Activated B cell treated with CpG ODN at 0.5 μM for 24 hours (primary cell): ENCODE data around the gene MUL1. TPM values are rescaled to one million over a fixed set of nuclear protein-coding genes. Genes with fewer than 3 reads are reported as not detected.
A peak's percentile ranks its signal among the peaks of the same experiment; 100 is the strongest.
"Not testable (repeated sequence)": the region's sequence is repeated elsewhere in the genome, so short reads cannot be mapped to it uniquely, and the experiment has no call there.

ENCODE experiments used
- ATAC-seq: fragments of 200-7000 bp; cut with Tn5 transposase; one replicate; pipeline ENCODE4 v1.10.0; 2021; ENCODE audit warnings: low read depth, mild to moderate bottlenecking, moderate library complexity
- CTCF ChIA-PET: fragments of 350-600 bp; sonication (Branson Sonifier 250); formaldehyde crosslinking; loops from one replicate; lab custom pipeline; 2021; ENCODE audit warnings: antibody characterized with exemption; lab: Charles Lee
- POLR2A ChIA-PET: fragments of 350-600 bp; sonication (Branson Sonifier 250); formaldehyde crosslinking; loops from one replicate; lab custom pipeline; 2021; ENCODE audit warnings: antibody characterized with exemption; lab: Charles Lee
- DNase-seq: peaks from one replicate; pipeline ENCODE4 v3.0.0; 2022
- H3K27ac Mint-ChIP-seq: one replicate; pipeline ENCODE4 v1.8.0; 2020; ENCODE audit warnings: mixed read lengths
- H3K27me3 Mint-ChIP-seq: one replicate; pipeline ENCODE4 v1.8.0; 2021; ENCODE audit warnings: mixed read lengths
- H3K36me3 Mint-ChIP-seq: one replicate; pipeline ENCODE4 v1.8.0; 2021; ENCODE audit warnings: low read depth, mixed read lengths
- H3K4me1 Mint-ChIP-seq: one replicate; pipeline ENCODE4 v1.8.0; 2021; ENCODE audit warnings: mixed read lengths
- H3K4me3 Mint-ChIP-seq: one replicate; pipeline ENCODE4 v1.8.0; 2020; ENCODE audit warnings: mild to moderate bottlenecking, mixed read lengths
- H3K9me3 Mint-ChIP-seq: one replicate; pipeline ENCODE4 v1.8.0; 2020; ENCODE audit warnings: mixed read lengths
- intact Hi-C: fragments of 100-400 bp; cut with micrococcal nuclease; formaldehyde crosslinking; loops from one replicate; pipeline ENCODE4 v1.15.1; 2024
- total RNA-seq: library from RNA; stranded (reverse); gene quantifications from 2 replicates; pipeline ENCODE4 v1.2.3, GENCODE V29; 2022
- TF ChIP-seq, protein P1 (sequence below): fragments of 200-600 bp; IDR thresholded peaks from one replicate; pipeline ENCODE4 v1.8.0; 2022; ENCODE audit warnings: antibody characterized with exemption, mild to moderate bottlenecking

MUL1 gene
- total RNA-seq, 1 donor from 2014 or later: 21.7 TPM

DNA sequence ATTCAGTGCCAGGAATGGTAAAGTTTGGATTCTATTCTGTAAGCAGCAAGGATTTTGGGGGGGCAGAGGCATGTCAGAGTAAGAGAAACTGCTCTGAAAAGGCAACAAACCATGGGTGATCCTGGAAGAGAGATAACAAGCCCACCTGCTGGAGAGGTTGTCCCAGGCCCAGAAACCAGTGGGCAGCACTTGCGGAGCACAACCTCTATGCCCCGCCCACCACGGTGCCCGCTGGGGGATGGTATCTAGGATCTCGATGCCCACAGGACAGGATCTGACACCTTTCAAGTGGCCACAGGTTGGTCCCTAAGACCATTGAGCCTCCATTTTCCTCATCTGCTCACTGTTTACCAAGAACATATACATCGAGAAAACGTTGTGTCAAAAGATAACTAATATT lies 20.3 kb upstream of the MUL1 start:
- ChIA-PET CTCF (no interaction called here), POLR2A (no interaction called here)
- intact Hi-C loops: no loop called here
- H3K27me3 Mint-ChIP-seq: peaks cover 48% of the 10 kb centered on the region
- DNase-seq: no peak
- H3K9me3 Mint-ChIP-seq: no peaks in the 10 kb centered on the region
- TF ChIP-seq, protein P1, sequence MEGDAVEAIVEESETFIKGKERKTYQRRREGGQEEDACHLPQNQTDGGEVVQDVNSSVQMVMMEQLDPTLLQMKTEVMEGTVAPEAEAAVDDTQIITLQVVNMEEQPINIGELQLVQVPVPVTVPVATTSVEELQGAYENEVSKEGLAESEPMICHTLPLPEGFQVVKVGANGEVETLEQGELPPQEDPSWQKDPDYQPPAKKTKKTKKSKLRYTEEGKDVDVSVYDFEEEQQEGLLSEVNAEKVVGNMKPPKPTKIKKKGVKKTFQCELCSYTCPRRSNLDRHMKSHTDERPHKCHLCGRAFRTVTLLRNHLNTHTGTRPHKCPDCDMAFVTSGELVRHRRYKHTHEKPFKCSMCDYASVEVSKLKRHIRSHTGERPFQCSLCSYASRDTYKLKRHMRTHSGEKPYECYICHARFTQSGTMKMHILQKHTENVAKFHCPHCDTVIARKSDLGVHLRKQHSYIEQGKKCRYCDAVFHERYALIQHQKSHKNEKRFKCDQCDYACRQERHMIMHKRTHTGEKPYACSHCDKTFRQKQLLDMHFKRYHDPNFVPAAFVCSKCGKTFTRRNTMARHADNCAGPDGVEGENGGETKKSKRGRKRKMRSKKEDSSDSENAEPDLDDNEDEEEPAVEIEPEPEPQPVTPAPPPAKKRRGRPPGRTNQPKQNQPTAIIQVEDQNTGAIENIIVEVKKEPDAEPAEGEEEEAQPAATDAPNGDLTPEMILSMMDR: no peak
- no peak overlapping the region for H3K27ac Mint-ChIP-seq
- no peak for ATAC-seq
- no peaks in the 10 kb centered on the region for H3K4me1 Mint-ChIP-seq
- H3K36me3 Mint-ChIP-seq: no peaks in the 10 kb centered on the region
- no peak overlapping the region for H3K4me3 Mint-ChIP-seq

DNA sequence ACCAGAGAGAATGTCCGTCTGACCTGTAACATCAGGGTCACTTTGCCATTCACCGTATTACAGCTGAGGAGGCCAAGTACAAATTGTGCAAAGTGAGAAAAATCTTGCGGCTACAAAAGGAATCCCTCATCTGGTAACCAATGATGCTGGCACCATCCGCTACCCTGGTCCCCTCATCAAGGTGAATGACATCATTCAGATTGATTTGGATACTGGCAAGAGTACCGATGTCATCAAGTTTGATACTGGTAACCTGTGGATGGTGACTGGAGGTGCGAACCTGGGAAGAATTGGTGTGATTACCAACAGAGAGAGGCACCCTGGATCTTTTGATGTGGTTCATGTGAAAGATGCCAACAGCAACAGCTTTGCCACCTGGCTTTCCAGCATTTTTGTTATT lies 18.3 kb upstream of the MUL1 start:
- CTCF ChIA-PET: interaction anchor here (1.6 kb wide), 1 partner anchor 9 kb away, joined by 3 read pairs; no protein-coding TSS in a partner anchor
- intact Hi-C loops: no loop called here
- no peaks in the 10 kb centered on the region for H3K4me1 Mint-ChIP-seq
- DNase-seq (no peak), ATAC-seq (no peak)
- peaks cover 40% of the 10 kb centered on the region for H3K27me3 Mint-ChIP-seq
- TF ChIP-seq, protein P1: no peak
- no peaks in the 10 kb centered on the region for H3K9me3 Mint-ChIP-seq
- POLR2A ChIA-PET: no interaction called here
- H3K27ac Mint-ChIP-seq: no peak overlapping the region
- H3K4me3 Mint-ChIP-seq: no peak overlapping the region
- H3K36me3 Mint-ChIP-seq: no peaks in the 10 kb centered on the region

DNA sequence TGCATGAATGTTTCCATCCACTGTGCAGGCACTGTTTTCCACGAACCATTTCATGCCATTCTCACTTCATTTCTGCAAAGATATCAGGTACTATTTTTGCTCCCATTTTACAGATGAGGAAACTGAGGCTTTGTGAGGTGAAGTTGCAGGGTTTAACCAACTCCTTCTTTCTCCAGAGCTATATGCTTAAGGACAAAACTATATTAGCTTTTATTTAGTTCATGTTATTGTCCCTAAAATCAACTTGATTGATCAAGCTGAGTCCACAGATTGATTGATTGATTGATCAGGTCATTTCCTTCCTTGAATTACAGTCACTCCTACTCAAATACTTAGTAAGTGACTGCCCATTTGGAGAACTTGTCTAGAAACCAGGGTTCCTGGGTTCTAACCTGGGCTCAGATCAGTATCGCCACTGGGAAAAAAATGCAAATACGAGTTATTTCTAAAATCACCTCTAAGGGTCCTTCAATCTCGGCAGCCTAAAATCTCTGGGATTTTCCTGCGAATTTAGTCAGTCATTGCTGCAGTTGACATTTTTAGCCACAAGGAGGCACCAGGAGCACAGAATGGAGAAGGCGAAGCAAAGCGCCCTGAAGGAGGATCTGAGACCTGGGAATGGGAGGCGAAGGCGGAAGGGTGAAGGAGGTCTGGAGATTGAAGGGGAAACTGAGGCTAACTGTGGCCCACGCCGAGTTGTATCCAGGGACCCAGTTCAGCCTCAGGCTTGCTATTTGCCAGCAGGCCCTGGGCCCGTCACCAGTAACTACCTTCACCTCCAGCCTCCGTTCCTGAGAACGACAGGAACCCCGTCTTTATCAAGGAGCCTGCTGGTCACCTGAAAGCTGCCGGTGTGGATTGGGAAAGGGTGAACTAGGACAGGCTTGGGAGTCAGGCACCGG lies 14.3 kb upstream of the MUL1 start:
- Mint-ChIP-seq H3K36me3 (no peaks in the 10 kb centered on the region), H3K27ac (no peak overlapping the region)
- peak; percentile 60 for ATAC-seq

DNA sequence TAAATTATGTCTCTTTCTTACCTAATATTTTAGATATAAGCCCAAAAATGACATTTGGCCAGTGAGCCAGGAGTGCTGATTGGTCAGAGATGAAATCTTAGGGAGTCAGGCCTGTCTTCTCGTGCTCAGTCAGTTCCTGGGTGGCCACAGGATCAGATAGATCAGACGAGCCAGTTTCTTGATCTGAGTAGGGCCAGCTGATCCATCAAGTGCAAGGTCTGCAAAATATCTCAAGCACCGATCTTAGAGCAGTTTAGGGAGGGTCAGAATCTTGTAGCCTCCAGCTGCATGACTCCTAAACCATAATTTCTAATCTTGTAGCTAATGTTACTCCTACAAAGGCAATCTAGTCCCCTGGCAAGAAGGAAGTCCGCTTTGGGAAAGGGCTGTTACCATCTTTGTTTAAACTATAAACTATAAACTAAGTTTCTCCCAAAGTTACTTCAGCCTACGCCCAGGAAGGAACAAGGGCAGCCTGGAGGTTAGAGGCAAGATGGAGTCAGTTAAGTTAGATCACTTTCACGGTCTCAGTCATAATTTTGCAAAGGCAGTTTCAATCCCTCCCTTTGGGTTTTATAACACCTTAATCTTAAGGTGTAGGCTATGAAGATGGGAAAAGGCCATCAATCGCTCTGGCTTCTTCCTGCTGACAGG lies 11.8 kb upstream of the MUL1 start:
- DNase-seq, H3K36me3 Mint-ChIP-seq, H3K4me1 Mint-ChIP-seq, ATAC-seq, H3K4me3 Mint-ChIP-seq, intact Hi-C loops, H3K9me3 Mint-ChIP-seq, POLR2A ChIA-PET, H3K27ac Mint-ChIP-seq, CTCF ChIA-PET: not testable (repeated sequence)
- peaks cover 15% of the 10 kb centered on the region for H3K27me3 Mint-ChIP-seq

More for the DNA sequence above, 14.3 kb upstream of the MUL1 start:
- Mint-ChIP-seq H3K9me3 (no peaks in the 10 kb centered on the region), H3K4me1 (no peaks in the 10 kb centered on the region), H3K27me3 (peaks cover 18% of the 10 kb centered on the region), H3K4me3 (no peak overlapping the region)
- ChIA-PET POLR2A (no interaction called here), CTCF (interaction anchor here (0.6 to 2.0 kb wide), 4 partner anchors 110 to 1886 kb away, joined by 3 to 7 read pairs (median 5); partner anchors contain the start of gene PINK1)
- TF ChIP-seq, protein P1: peak; percentile 35
- peak; percentile 30 for DNase-seq
- intact Hi-C loops: loop anchor here (1.0 to 2.0 kb wide), 3 partner anchors 111 to 211 kb away; partner anchors contain the start of genes PINK1 and SH2D5

DNA sequence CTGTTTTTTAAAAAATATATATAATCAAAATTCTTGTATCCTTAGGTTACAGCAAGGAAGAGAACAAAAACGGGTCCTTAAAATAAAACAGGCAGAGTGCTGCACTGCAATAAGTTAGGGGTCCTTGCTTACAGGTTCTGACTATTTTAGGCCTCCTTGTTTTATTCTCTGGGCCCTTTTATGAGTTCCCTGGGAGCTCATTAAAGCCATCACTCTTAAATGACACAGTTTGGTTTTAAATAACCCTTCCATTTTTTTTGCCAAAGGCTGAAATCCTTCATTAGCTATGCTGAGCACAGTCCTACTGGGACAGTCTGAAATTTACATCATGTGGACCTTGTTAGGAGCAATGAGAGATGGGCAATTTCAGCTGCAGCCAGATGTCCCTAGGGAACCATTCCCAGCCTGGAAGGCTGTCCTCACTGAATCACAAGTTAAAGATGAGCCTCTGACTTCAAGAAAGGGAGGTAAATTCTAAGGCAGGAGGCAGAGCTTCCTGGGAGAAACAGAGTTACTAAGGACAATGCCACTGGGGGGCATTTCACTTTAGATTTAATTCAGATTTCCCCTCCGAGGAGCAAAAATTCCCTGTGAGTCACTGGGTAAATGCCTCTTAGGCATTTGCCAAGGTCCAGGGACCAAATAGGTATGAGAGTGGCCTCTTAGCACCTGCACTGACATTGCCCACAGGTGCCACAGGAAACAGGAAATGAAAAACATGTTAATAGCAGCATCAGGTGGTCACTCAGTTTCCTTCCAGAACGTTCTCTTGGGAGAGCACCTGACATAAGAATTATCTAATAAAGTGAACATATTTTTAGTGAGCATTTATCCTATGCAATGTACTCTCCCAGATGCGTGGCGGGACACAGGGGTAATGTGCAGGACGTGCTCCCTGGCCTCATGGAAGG lies 3.8 kb upstream of the MUL1 start:
- no peak for DNase-seq
- H3K9me3 Mint-ChIP-seq: no peaks in the 10 kb centered on the region
- POLR2A ChIA-PET: interaction anchor here (0.6 kb wide), 1 partner anchor 213 kb away, joined by 6 read pairs; no protein-coding TSS in a partner anchor
- H3K4me1 Mint-ChIP-seq: peaks cover 18% of the 10 kb centered on the region
- TF ChIP-seq, protein P1: no peak
- intact Hi-C loops: no loop called here
- peaks cover 20% of the 10 kb centered on the region for H3K27me3 Mint-ChIP-seq
- no peak overlapping the region for H3K4me3 Mint-ChIP-seq
- CTCF ChIA-PET: no interaction called here
- no peak for ATAC-seq
- H3K36me3 Mint-ChIP-seq: peaks cover 8% of the 10 kb centered on the region
- H3K27ac Mint-ChIP-seq: no peak overlapping the region
